ENCODE measurements around the gene SRD5A3.

Gene SRD5A3

DNA sequence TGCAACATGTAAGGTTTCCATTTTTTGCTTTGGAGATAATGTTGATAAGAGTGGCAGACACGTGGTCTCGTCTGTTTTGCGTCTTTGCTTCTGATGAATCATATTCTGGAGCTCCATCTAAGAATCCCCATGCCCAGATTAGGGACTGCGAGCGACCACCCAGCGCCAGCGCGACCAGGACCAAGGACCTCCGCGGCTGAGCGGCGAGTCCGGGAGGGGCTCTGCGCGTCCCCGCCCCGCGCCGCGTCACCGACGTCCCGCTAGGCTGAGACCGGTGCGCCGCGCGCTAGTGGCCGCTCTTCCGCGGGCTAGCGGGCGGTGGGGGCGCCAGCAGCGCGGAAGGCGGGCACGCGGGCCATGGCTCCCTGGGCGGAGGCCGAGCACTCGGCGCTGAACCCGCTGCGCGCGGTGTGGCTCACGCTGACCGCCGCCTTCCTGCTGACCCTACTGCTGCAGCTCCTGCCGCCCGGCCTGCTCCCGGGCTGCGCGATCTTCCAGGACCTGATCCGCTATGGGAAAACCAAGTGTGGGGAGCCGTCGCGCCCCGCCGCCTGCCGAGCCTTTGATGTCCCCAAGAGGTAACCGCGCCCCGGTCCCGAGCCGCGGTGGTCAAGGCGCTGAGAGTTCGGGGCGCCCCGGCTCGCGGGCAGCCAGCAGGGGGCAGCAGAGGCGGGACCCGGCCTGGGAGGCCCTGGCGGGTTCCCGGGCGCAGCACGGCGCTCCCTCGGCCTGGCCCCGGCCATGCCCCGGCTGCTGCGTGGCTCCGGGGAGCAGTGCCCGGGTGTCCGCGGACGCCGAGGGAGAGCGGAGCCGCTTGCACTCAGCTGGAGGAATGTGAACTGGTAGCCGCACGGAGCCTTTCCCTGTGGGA lies at the start of gene SRD5A3:
Gene SRD5A3, plus strand, starts transcription at position 263 of the 871 bp plus-strand sequence. Its CDS starts 95 bp downstream, at position 358.
- peak; percentile 70 for DNase-seq (ENCODE audit: low read depth)

DNA sequence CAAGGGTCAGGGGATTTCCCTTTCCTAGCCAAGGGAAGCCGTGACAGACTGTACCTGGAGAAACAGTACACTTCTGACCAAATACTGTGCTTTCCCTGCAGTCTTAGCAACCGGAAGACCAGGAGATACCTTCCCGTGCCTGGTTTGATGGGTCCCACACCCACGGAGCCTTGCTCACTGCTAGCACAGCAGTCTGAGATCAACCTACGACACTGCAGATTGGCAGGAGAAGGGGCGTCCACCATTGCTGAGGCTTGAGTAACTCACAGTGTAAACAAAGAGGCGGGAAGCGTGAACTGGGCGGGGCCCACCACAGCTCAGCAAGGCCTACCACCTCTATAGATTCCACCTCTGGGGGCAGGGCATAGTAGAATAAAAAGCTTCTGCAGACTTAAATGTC lies 48.7 kb upstream of the SRD5A3 start:
- no peak for DNase-seq (ENCODE audit: low read depth)

DNA sequence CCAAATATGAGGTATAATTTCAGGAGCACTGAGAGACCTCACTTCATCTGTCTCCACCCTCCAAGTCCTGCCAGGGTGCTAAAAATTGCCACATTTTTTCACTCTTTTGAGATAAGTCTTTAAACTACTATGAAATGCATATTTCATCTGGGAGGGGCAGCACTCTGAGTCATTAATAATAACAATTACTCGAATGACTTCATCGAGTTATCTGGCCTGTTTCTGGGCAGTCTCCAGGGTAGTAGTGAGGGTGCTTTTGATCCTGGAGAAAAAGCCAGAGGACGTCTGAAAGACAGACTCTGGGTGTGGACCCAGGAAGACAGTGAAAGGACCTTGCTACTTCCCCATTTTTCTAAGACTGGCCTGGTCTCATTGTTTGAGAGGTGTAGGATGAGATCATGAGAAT lies 42.3 kb upstream of the SRD5A3 start:
- DNase-seq (ENCODE audit: low read depth): no peak

DNA sequence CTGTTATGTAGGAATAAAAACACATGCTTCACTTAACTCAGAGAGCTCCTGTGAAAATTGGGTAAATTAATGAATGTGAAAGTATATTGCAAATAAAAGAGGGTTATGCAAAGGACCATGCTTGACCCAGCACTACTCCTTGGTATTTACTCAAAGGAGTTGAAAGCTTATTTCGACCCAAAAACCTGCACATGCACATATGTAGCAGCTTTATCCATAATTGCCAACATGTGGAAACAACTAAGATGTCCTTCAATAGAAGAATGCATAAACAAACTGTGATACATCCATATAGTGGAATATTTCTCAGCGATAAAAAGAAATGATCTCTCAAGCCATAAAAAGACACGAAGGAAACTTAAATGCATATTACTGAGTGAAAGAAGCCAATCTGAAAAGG lies 41.7 kb upstream of the SRD5A3 start:
- DNase-seq (ENCODE audit: low read depth): no peak

DNA sequence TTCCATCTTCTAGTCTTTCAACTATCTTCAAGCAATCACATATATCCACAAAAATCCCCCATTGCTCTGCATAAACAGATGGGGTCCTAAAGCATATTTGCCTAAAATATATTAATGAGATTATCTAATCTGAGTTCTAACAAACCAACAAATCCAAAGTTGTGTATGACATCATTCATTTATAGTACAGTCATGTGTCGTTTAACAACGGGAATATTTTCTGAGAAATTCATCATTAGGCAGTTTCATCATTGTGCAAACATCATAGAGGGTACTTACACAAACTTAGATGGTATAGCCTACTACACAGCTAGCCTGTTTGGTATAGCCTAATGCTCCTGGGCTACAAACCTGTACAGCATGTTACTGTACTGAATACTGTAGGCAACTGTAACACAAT lies 38.0 kb upstream of the SRD5A3 start:
- no peak for DNase-seq (ENCODE audit: low read depth)

DNA sequence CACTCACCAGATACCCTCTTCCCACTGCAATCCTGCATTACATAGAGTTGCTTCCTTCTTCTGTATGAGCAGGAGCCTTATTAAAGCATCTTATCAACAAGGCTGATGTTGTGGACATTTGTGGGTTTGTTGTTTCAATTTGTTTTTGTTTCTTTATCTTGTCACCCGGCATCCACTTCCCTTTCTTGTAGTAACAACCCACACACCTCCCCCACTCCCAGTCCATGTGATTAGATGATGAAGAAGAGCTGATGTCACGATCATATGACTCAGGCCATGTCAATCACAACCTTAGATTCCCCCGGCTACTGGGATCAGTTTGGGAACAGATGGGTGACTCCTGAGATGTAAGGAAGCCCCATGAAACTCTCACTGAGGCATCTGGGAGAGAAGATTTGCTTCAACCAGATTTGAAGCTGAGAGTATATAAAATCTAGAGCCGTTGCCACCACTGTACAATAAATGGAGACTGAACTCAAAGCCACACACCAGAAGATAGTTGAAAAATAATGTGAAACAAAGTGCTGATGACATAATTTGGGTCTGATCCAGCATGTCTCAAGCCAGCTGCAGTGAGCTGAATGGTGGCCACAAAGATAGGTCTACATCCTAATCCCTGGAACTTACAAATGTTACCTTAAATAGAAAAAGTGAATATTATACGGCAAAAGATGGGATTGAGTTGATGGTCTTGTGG lies 34.1 kb upstream of the SRD5A3 start:
- no peak for DNase-seq (ENCODE audit: low read depth)

DNA sequence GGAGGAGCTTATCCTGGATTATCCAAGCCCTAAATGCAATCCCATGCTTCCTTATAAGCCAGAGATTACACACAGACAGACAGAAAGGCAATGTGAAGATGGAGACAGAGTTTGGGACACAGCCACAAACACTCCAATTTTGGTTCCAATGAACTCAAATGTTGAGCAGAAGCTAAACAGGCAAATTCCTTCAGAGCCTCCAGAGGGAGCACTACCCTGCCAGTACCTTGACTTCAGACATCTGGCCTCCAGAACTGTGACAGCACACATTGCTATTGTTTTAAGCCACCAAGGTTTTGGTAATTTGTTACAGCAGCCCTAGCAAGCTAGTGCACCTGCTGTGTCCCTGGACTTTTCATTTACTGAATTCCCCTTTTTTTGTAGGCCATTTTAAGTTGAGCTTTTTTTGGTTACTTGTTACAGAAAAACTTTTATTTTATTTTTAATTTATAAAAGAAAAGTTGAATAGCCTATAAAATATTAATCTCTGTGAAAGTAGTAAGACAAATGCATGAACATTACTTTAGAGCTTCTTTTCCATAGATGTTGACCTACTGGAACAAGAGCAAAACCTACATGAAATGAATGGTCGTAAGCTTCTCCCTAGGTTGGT lies 33.4 kb upstream of the SRD5A3 start:
- no peak for DNase-seq (ENCODE audit: low read depth)

DNA sequence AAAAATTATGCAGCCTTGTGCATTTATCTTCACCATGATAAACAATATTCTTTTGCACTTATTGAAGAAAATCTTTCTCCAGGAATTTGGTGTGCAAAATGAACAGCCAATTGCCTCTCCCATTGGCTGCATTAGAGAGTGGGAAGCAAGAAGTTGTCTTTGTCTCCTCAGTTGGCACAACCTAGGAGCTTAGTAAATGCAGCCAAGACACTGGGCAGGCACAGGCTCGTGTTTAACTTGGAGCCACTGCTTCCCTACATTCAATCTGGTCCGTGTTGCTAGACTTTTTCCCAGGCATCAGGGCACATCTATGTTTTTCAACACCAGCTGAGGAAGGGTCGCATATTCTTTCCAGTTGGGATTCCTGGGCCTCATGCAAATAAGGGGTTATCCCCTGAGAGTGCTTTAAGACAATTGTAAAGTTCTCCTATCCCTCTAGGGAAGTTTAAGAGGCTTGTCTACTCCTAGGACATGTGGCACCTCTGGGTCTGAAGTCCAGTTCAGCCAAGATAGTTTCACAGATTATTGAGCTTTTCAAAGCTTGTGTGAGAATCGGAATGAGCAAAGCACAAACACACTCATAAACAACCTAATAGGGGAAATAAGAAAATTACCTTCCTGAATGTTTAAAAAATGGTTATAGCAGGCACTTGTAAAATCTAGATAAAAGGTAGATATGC lies 31.8 kb upstream of the SRD5A3 start:
- no peak for DNase-seq (ENCODE audit: low read depth)

DNA sequence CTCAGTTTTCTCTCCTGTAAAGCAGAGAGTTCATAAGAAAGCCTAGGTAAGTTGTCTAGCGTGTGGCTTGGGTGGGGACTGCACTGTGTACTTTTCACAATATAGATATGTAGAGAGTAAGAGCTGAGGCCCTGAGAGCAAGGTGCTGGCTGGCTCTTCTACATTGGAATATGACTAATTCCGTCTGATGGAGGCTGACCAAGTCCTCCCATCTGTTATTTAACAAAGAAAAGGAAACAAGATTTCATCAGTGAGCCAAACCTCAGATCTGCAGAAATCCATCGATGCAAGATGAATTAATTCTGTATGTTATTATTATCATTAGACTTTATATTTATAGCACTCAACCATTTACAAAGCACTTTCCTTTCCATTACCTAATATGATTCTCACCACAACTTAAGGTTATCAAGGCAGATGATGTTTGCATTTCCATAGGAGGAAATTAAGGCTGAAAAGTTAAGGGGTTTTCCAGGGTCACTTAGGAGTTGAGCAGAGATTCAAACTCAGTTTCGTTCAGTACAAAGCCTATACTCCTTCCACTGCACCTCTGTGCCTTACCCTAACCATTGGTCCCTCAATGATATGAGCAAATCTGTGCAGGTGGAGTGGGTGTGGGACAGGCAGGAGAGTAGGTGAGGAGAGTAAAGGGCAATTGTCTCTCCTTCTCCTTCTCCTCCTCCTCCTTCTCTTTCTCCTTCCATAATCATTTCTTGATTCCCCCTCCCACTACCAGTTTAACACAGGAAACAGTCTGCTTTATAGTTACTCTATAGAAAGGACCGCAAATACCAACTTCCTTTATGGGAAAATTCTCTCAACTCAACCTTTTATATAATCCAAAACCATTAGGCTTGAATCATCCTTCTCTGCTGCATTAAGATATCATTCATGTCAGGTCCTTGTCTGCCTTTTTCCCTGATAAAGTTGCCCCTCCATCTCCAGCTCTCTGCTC lies 27.6 kb upstream of the SRD5A3 start:
- DNase-seq (ENCODE audit: low read depth): no peak

DNA sequence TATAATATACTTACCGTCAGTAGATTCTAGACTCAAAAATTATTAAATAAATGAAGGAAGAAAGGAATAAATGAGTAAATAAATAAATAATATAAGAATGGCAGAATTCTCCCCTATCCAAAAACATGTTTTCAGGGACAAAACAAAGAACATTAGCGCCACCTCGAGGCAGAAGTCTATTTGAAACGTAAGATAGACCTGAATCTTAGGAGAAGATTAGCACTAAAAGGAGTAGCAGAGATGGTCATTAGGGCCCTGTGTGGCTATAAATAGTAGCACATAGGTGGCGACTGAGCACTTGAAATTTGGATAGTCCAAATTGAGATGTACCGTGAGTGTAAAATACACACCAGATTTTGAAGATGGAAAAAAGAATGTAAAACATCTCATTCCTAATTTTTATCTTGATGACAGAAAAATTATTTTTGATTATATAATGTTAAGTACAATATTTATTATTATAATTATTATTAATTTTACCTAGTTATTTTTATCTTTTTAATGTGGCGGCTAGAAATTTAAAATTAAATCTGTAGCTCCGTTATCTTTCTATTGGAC lies 24.3 kb upstream of the SRD5A3 start:
- DNase-seq (ENCODE audit: low read depth): peak; percentile 20

DNA sequence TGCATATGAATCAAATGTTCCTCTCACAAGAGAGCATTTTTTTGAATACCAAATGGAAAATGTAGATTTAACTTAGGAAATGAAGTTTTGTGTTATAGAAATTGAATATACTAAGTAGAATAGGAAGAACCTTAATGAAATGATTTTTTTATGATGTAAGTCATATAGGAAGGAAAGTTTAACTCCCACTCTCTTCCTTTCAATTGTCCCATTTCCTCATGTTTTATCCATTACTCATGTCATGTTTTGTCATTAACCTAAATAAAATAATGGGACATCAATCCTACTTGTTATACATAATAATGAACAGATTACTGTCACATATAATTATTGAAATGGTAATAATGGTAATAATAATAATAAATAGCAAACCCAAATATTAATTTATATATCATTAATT lies 22.7 kb upstream of the SRD5A3 start:
- DNase-seq (ENCODE audit: low read depth): no peak

DNA sequence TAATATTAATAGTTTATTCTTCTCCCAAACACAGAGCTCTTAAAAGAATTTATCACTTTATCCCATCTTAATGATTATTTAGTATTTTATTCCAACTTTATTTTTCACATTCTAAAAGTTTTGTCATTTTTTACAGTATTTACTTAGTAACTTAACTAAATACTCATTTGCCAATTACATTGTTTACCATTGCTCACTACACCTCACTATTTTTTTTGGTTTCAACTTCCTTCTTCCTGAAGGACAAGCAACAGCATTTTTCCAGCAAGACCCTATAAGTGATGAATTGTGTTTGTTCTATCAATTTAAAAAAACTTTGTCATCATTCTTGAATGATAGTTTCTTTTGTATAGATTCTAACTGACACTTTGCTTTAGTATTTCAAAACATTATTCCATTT lies 19.4 kb upstream of the SRD5A3 start:
- no peak for DNase-seq (ENCODE audit: low read depth)

DNA sequence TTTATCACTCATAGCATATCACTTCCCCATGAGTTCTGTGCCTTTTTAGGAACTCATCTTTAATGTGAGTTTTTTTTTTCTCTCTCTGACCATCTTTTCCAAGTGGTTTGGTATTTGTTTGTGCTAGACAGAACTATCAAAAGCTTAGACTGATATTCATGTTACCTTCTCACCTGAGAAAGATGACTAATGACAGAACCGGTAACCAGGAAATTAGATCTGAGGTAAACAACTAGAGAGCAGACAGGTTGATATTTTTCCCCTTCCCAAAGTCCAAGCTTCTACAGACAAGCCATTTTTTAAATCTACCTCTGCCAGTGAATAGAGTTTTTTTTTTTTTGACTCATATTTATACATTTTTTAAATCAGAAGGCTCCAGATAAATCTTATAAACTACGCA lies 17.0 kb upstream of the SRD5A3 start:
- no peak for DNase-seq (ENCODE audit: low read depth)

DNA sequence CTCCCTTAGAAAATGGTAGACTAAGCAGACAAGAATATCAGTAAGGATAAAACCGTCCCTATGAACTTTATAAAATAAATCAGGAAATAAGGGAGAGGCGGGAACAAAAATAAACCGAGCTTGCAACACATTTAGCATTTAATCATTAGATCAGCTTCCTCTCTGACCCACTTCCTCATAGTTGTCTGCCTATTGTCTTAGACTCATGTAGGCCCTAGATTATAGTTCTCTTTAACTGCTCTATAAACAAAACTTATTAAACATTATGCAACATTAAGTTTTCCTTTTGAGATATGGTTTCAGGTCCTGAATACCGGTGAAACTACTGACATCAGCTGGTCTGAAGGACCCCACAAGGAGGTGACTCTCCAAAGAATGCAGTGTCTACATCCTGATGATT lies 15.8 kb upstream of the SRD5A3 start:
- DNase-seq (ENCODE audit: low read depth): no peak

DNA sequence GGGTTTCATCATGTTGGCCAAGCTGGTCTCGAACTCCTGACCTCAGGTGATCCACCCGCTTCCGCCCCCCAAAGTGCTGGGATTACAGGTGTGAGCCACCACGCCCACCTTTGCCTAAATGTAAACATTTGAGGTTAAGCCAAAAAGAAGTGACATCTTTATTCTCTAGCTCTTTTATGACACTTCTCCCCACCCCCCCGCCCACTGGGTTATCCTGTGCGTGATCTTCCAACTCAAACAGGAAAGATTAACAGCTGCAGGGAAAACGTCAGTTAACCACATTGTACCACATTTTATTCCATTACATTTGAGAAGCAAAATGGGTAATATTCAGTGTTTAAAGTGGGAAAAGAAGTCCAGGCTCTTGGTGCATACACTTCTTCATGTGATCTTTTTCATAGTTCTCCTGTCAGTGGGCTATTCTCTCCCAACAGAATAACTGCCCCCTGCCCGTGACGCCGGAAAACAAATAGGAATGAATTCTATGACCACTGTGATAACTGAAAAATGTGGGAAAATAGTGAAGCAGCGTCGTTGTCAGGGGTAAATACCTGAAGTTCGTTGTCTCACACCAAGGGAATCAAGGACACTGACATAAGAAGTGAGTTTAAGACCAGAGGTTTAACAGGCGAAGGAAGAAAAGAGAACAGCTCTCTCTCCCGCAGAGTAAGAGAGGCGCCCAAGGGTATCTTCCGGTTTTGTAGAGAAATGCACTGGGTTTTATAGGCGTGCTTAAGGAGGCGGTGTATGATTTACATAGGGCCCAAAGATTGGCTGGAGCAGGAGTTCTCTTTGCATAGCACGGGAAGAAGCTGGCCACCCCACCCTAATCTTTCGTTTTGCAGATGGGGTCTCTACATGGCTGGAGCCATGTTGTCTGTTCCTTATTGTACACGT lies 9.7 kb upstream of the SRD5A3 start:
- DNase-seq (ENCODE audit: low read depth): no peak

DNA sequence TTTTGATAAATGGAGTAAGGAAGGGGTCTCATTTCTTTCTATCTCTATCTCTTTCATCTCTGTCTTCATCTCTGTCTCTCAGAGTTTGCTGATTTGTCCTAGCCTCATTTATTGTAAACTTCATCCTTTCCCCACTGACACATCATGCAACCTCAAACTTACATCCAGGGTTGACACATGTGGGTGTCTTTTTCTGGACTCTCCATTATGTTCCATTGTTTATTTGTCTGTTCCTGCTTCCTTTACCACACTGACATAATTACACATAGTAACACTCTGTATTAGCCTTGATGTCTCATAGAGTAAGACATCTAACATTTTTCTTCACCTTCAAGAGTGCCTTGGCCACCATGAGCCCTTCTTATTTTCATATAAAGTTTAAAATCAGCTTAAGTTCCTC lies 8.1 kb upstream of the SRD5A3 start:
- no peak for DNase-seq (ENCODE audit: low read depth)

DNA sequence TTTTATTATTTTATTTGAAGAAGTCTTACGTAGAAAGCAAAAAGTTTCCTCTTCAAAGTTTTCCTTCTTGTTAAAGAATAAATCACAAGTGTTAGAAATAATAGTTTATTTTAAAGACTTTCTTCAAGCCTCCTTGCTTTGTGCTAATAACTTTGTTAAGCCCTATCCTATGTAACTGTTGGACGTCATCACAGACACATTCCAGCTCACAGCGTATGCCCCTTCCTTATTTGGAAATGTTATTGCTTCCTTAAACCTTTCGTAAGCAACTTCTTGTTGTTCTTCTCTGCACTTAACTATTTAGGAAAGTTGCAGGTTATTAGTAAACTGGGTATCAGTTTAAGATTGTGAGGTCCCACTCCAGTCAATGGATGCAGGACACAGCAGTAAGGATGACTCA lies 7.6 kb upstream of the SRD5A3 start:
- no peak for DNase-seq (ENCODE audit: low read depth)

DNA sequence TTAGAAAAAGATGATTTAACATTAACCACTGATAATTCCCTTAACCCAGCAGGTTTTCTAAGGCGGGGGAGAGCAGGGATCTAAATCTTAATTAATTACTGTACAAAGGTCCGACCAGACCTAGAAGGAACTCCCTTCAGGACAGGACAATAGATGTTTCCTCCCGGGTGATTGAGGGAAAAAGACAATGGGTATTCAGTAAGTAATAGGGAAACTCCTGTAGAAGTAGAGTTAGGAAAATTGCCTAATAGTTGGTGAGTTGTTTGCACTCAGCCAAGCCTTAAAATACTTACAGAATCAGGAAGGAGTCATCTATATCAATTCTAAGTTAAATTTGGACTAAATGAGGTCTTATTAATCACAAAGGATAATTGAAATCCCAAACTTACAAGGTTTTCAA lies 5.8 kb upstream of the SRD5A3 start:
- no peak for DNase-seq (ENCODE audit: low read depth)

DNA sequence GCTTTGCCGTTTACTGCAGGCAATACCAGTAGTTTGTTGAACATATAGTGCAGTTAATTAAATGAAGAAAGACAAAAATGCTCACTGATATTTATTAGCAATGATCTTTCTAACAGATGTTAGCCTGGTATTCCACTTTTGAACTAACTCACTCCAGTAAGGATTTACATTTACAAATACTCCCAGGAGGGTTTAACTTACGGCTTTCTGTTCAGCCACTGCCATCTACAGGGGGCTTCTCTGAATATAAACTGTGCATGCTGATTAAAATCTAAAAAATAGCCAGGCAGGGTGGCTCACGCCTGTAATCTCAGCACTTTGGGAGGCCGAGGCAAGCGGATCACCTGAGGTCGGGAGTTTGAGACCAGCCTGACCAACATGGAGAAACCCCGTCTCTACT lies 2.2 kb upstream of the SRD5A3 start:
- DNase-seq (ENCODE audit: low read depth): no peak

DNA sequence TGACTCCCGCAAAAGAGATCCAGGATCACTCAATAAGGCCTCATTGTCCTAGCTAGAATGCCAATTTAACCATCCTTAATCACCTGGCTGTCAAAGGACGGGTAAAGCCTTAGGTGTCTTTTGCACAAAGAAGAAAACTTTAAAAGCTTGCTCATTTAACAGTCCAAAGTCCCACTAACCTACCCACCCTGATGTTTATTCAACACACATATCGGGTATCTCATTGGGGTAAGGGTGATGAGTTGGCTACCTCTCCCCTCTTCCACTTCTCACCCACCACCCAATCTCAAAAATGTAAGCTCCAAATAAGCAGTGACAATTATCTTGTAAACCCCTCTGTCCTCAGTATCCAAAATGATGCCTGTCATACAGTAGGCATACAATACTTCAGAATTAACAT lies 988 bp upstream of the SRD5A3 start:
- no peak for DNase-seq (ENCODE audit: low read depth)

Measured in activated T-cell treated with anti-CD3 and anti-CD28 coated beads for 1 hour (primary cell).